ENCODE results near the gene GPSM3.

DNA sequence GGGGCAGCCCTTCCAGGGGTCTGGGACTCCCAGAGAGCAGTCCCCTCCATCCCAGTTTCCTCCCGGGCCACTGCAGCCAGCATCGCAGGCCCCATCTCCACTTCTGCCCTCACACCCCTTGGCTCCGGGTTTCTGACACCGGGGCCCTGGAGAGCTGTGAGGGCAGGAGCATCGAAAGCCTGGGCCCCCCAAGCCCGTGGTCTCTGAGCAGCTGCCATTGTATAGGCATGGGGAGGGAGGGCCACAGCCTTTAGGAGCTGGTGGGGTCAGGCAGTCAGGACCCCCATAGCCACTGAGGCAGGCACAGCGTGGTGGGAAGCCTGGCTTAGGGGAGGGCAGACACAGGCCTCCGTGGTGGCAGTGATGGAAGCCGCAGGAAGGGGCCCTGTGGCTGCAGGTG is 9.7 kb upstream of the GPSM3 start:
- TF ChIP-seq, protein P1, sequence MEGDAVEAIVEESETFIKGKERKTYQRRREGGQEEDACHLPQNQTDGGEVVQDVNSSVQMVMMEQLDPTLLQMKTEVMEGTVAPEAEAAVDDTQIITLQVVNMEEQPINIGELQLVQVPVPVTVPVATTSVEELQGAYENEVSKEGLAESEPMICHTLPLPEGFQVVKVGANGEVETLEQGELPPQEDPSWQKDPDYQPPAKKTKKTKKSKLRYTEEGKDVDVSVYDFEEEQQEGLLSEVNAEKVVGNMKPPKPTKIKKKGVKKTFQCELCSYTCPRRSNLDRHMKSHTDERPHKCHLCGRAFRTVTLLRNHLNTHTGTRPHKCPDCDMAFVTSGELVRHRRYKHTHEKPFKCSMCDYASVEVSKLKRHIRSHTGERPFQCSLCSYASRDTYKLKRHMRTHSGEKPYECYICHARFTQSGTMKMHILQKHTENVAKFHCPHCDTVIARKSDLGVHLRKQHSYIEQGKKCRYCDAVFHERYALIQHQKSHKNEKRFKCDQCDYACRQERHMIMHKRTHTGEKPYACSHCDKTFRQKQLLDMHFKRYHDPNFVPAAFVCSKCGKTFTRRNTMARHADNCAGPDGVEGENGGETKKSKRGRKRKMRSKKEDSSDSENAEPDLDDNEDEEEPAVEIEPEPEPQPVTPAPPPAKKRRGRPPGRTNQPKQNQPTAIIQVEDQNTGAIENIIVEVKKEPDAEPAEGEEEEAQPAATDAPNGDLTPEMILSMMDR (IDR thresholded peaks at IDR 0.05) = no peak
- no peak for TF ChIP-seq SIN3A (IDR thresholded peaks at IDR 0.05; ENCODE audit: borderline replicate concordance, insufficient read depth, low read depth, low read length)

Data from Panc1 (cell line).